Activated CD4-positive, alpha-beta T cell treated with anti-CD3 and anti-CD28 coated beads, Interleukin-2, amount 50 U/mL, for 48 hours (primary cell): ENCODE measurements around the gene COPS2.
"Not testable (repeated sequence)": the region's sequence is repeated elsewhere in the genome, so short reads cannot be mapped to it uniquely, and the experiment has no call there.

ENCODE experiments used
- DNase-seq, 2 experiments: peaks; one replicate each; pipeline ENCODE4 v3.0.0-alpha.2; 2020

COPS2 gene

DNA sequence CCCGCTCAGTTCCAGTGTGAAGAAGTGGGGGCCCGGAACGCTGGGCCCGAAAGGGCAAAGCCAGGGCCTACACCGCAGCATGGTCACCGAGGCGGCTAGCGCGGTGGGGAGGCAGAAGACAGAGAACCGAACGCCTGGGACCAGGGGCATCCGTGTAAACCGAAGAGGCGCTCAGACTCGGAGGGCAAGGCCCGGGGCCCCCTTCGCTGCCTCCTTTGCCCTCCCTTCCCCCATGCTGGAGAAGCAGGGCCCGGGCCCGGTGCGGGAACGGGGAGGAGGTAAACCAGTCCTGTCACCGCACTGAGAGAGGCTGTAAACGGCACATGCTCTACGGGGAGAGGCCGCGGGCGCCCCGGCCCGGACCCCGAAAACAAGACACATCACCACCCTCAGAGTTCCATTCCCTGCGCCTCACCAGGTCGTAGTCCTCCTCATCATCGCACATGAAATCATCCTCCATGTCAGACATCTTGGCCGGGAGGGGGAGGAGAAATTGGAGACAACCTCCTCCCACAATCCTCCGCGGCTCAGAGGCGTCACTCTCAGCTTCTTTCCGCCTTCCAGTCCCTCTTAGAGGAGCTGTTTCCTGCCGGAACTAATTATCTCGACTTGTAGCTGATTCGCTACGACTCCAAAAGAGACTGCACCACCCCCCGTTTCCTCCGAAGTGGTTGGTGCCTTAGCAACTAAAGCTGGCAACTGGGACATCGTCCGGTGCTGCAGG is at the start of gene COPS2:
COPS2 (minus strand) TSS at position 490 of the 724 bp plus-strand sequence; CDS start at position 469, 21 bp downstream.
- peak; percentile 87 to 93 for DNase-seq

GRCh38 chr15:49200347-49200746 is 44.9 kb upstream of the COPS2 start:
- DNase-seq, result no peak

GRCh38 chr15:49199666-49200065 is 44.3 kb upstream of the COPS2 start:
- no peak for DNase-seq

DNA sequence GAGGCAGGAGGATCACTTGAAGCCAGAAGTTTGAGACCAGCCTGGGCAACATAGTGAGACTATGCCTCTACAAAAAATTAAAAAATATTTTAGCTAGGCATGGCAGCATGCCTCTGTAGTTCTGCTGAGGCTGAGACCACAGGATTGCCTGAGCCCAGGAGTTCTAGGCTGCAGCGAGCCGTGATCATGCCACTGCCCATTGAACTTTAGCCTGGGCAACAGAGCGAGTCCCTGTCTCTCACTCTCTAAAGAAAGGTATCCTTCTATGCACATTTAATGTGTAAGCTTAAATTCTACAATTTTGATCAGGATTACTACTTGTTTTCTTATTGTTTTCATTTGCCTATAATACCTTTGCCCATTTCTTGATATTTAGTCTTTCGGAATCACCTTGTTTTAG is 41.5 kb upstream of the COPS2 start:
- no peak for DNase-seq

DNA sequence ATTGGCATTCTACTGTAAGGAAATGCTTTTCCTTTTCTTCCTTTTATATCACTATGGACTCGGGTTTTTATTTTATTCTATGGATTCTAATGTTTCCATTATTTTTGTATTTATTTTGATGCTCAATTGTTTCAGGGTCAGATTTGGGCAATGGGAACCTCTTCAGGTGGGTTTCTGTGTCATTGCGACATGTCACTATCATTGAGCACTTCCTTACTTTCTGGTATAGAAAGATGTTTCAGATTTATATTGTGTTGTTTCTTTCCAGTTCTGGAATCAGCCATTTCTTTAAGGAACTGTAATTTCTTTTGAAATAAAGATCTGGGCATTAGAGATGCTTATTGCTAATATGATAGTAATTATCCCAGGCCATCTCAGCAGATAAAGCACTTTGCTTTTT is 36.5 kb upstream of the COPS2 start:
- DNase-seq, result no peak

GRCh38 chr15:49190586-49190985 is 35.2 kb upstream of the COPS2 start:
- no peak for DNase-seq

DNA sequence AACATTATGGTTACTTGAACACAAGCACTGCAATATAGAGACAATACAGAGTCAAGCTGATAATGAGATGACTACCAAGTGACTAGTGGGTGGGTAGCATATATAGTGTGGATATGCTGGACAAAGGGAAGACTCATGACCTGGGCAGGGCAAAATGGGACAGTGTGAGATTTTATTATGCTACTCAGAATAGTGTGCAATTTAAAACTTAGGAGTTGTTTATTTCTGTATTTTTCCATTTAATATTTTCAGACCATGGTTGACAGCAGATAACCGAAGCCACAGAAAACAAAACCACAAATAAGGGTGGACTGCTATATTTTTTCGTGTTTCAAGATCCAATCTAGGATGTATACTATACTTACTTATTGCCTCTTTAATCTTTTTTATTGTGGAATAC is 34.2 kb upstream of the COPS2 start:
- no peak for DNase-seq

DNA sequence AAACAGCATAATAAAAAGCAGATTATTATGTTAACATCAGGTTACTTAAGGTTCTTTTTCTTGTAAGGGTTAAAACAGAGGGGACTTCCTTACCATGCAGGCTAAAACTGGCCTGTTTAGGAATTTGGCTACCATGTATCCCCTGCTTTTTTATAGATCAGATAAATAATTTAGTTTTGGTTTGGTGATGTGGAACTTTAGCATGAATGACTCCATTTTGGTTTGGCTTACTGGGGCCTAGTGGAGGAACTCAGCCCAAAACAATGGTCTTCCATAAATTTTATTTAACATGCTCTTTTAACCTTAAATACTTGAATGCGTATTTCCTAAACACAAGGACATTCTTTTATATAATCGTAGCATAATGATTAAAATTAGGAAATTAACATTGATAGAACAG is 33.5 kb upstream of the COPS2 start:
- DNase-seq, result no peak

DNA sequence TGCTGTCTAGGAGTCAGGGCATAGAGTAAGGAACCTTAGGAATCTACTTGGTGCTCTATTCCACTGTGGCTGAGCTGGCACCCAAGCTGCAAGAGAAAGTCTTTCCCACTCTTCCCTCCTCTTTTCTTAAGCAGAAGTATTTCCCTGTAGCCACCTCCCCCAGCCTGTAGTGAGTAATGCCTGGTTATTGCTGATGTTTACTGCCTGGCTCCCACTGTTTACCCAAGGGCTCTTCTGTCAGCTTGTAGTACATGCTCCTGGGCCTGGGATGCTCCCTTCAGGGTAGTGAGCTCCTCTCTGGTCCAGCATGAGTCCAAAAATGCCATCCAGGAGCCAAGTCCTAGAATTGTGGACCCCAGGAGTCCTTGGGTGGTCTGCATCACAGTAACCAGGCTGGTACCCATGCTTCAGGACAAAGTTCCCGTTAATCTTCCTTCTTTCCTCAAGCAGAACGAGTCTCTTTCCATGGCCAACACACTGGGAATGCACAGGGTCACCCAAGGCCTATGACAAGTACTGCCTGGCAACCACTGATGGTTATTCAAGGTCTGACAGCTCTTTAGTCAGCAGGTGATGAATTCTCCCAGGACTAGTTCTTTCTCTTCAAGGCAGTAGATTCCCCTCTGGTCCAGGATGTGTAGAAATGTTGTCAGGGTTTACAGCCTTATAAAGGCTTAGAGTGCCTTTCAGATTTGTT is 32.3 kb upstream of the COPS2 start:
- no peak for DNase-seq

DNA sequence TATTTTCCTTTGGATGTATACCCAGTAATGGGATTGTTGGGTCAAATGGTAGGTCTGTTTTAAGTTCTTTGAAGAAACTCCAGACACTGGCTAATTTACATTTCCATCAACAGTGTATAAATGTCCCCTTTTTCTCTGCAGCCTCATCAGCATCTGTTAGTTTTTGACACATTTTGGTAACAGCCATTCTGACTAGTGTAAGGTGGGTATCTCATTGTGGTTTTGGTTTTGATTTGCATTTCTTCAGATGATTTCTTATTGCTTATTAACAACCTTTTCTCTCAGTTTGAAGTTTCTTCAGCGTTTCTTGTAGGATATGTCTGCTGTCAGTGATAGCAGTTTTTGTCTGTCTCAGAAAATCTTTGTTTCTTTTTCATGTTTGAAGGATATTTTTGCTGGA is 30.1 kb upstream of the COPS2 start:
- no peak for DNase-seq

DNA sequence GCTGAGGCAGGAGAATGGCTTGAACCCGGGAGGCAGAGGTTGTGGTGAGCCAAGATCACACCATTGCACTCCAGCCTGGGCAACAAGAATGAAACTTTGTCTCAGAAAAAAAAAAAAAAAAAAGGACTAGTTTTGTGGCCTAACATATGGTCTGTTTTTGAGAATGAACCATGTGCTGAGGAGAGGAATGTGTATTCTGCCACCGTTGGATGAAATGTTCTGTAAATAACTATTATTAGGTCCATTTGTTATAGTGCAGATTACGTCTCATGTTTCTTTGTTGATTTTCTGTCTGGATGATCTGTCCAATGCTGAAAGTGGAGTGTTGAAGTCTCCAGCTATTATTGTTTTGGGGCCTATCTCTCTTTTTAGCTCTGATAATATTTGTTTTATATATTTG is 28.3 kb upstream of the COPS2 start:
- DNase-seq, result not testable (repeated sequence)

- no peak for DNase-seq
Measured at GRCh38 chr15:49182128-49182527, 26.7 kb upstream of the COPS2 start.

DNA sequence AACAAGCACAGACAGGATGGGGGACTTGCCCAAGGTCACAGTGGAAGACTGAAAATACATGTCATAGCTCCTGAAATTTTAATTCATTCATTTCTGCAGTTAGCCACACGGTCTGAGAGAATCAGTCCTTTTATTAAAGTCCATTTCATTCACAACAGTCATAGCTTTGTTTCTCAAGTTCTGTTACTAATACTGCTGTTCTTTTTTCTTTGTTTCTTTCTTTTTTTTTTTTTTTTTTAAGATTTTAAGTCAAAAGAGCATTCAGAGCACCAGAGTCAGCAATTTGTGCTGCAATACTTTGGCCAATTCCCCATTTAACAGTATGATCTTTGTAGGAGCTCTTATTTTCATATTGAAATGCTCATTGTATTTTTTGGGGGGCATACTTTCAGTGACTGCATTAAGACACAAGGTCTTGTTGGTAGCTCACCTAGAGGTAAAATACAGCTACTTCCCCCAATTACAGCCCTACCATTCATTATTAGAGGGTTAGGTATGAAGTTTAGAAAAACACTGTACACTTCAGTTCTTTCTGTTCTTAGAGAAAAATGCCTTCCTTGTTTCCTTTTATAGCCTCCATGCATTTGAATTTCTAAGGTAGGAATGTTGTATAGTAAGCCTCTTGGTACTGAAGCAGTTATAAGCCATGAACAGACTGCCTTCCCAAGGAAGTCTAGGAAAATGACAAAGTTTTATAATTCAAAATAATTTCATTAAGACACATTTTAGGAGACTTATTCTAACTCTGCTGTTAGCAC is 24.2 kb upstream of the COPS2 start:
- no peak for DNase-seq

DNA sequence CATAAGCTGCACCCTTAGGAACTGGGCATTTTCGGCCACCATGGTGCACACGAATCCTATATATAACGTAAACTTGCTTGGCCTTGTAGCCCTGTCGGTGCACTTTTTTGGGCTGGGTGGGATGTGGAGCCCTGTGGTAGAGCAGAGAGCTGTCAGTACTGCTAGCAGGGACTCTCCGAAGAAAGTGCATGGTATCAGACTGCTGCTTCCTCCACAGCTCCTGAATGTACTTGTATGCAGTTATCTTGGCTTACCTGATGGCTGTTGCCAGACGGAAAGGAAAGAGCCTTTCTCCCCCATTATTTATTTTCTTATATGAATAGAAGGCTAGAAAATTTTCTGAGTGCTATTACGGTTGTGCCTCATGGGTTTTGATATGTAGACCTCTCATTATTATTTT is 23.1 kb upstream of the COPS2 start:
- no peak for DNase-seq

- DNase-seq, result not testable (repeated sequence)
Measured at GRCh38 chr15:49175582-49176397, 20.4 kb upstream of the COPS2 start.

DNA sequence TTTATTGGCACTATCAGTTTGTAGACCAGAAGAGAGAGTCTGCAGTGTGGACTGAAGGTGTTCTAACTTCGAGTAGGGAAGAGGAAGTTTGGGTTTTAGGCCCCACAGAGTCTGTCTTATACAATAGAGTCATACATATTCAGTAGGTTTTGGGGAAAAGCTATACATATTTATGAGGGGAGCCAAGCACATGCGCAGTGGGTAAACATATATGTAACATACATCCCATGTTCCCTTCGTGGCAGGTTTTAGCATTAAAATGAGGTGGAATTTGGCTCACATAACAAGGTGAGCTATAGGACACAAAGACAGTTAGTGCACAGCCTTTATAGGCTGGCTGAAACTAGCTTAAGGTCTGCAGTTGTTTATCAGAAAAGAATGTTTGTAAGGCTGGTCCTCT is 19.5 kb upstream of the COPS2 start:
- no peak for DNase-seq

- DNase-seq, result no peak
Measured at GRCh38 chr15:49171790-49172189, 16.4 kb upstream of the COPS2 start.

DNA sequence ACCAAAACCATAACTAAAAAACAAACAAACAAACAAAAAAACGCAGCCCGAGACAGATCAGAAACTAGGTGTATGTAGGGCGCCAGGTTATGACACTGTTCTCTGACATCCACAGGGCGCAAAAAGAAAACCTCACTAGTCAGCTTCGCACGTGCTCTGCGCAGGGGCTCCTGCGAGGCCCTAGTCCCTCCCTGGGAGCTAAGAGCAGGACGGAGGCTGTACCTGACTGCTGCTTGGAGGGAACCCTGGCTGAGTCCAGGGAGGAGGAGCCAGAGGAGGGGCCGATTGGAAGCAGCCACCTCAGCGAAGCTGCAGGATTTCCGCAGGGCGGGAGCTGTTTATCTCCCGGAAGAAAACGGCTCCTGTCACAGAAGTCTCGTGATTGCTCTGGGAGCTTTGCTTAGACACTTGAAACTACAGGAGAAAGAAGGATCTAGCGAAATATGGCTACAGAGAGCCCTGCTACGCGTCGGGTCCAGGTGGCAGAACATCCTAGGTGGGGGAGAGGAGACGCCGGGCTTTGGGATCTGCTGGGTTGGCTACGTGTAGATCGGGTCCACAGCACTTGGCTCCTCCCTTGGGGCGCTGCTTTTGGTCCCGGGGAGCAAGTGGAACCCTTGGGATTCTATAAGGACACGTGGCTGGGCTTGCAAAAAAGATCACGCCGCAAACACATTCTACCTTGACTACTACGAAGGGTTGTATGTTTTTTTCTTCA is 14.6 kb upstream of the COPS2 start, which contains the start of gene GALK2:
GALK2 (plus strand) TSS at position 368 of the 718 bp plus-strand sequence; CDS start at position 444, 76 bp downstream.
- peak; percentile 84 to 90 for DNase-seq

DNA sequence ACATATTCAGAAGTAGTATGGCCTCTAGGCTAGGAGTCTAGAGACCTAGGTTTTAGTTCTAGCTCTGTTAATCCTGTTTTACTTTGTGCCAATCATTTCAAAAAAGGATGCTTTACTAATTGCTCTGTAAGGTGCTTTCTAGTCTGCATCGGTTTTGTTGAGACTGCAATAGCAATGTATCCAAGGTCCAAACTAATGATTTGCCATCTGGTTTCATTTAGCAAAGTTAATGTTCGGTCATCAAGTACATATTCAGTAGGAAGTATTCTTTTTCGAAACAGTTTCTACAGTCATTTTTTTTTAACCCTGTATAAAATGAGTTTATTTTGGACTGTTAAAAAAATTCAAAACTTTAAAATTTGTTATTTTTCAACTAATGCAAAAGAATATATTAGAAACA is 12.6 kb upstream of the COPS2 start:
- DNase-seq, result no peak

- DNase-seq, result no peak
Measured at GRCh38 chr15:49164865-49165264, 9.5 kb upstream of the COPS2 start.

DNA sequence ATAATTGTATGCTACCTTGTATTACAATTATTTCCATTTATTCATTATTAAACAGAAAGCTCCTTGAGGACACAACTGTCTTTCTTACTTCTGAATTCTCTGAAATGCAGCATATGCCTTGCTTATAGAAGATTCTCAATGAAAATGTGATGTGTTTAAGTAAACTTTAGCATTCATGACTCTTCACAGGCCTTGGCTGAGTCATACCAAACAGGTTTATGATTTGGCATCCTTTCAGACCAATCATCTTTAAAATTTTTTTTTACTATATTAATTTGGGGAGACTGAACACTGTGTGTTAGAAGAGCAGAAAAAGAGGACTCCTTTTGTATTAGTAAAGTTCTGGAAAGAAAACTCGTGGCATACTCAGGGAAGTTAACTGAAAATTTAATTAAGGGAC is 8.3 kb upstream of the COPS2 start:
- no peak for DNase-seq
